NOMO-1 treated with DMSO at 0.1 percent for 48 hours (cell line): ENCODE data around the gene ARID5B.
"Not testable (repeated sequence)": the region's sequence is repeated elsewhere in the genome, so short reads cannot be mapped to it uniquely, and the experiment has no call there.

Source experiments
- DNase-seq: peaks from one replicate; lab custom pipeline; 2025; ENCODE audit not compliant: unreplicated experiment; lab: John Stamatoyannopoulos, UW

ARID5B gene

DNA sequence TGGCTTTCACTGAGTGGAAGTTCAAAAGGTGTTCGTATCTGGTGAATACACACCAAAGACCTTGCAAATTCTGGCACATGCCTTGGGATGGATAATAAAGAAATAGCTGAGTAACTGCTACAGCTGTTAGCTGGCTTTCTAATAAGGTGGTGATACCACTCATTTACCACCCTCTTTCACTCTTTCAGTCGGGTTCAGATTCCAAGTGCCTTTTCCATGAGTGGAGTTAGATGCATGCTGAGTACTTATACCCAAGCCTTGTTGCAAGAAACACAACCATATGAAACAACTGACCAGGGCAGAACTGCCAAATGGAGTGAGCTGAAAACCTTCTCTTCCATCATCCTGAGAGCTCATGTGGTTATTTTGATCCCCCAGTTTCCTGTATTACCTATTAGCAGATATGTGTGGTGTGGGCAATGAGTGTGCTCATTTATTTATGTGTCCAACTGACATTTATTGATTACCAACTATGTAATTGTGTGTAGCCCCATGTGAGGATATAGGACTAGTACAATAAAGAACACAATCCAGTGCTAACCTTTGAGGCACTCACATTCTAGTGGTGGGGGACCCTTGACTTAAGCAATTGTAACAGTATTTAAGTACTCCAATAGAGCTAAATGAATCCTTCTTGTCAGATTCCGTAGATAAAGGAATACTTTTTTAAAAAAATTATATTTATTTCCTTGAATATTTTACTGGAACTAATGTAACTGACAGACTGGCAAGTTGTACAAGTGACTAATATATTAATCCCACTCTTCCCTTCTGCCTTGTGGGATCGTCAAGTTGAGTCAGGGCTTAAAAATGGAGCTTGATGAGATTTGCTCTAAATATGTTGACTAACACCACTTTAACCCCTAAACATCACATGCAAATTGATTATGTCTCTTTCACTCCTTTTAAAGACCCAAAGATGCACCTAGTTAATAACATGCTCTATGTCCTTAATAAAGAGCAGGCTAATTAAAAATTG lies 124.7 kb downstream of the ARID5B start:
- no peak for DNase-seq

DNA sequence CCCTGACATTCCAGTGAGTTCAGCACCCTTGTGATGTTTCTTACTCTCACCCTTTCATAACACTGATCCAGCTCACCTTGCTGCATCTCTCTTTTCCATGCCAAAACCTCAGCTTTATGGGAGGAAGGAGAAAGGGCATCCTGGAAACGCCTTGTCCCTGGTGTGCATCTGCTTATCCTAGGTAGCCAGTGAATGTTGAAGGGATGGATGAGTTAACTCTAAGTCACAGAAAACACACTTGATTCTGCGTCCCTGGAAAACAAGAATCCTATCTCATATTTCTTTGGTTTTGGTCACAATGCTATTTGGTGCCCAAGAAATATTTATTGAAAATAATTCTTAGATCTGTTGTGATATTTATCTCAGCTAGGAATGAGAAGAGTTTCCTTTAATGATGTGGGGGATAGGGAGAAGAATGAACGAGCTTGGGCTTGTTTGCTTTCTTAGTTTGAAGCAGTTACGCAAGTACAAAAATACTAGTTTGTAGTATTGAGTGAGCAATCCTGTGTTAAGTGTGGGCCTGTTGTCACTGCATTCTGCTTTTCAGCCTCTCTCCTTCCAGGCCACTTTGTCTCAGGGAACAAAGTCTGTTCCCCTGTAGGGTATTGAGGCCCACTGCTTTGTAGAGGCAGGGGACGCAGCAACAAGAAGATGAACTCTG lies 126.5 kb downstream of the ARID5B start:
- no peak for DNase-seq

DNA sequence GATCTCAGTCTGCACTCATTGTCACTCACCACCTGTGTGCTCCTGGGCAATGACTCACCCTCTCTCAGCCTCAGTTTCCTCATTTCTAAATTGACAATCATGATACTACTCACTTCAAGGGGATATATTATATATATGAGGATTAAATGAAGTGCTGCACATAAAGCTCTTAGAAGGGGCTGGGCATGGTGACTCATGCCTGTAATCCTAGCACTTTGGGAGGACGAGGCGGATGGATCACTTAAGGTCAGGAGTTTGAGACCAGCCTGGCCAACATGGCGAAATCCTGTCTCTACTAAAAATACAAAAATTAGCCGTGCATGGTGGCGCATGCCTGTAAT lies 127.0 kb downstream of the ARID5B start:
- DNase-seq: not testable (repeated sequence)

DNA sequence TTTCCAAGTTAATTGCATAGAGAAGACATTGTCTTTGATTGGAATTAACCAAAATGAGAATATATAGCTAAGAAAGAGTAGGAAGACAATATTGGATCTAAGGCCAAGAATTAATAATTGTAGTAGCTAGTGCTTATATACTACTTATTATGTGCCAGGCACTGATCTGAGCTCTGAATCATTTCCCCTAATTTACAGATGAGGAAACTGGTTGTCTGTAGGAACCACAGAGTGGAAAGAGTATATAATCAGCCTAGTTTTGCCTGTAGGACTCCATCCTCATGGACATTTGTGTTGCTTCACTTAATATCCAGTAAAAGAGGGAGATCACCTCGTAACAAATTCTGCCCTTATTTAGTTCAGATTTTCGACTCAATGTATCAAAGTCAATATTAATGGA lies 127.9 kb downstream of the ARID5B start:
- peak; percentile 46 for DNase-seq

DNA sequence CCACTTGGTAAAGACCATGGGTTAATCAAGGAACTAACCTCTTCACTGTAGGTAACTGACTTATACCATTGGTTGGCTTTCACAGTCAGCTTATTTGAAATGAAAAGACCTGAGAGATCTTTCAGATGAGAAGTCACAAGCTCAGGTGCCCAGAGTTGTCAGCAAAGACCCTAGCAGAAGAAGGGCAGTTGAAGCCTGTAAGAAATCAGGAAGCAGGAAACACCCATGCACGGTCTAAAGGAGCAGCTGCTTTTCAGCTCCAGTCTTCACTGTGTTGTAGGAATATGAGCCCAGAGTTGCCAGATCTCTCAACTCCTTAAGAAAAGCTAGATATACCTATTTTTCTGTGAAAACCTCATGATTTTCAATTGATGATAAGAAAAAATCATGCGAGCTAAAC lies 130.0 kb downstream of the ARID5B start:
- no peak for DNase-seq

DNA sequence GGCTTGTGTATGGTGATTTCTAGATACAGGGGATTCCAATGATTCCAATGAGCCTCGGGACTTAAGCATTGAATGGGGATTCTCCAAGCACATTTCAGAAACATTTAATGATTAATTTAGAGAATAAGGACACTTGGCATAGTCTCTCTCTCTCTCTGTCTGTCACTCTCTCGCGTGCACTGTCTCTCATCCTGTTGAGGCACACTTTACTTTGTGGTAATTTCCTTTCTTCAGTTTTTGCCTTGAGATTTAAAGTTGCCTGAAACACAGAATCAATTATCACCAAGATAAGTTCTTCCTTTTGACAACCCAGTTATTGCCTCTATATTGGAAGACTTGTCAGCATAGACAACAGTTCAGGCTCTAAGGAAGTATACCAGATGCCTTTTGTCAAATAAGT lies 131.6 kb downstream of the ARID5B start:
- DNase-seq: no peak

DNA sequence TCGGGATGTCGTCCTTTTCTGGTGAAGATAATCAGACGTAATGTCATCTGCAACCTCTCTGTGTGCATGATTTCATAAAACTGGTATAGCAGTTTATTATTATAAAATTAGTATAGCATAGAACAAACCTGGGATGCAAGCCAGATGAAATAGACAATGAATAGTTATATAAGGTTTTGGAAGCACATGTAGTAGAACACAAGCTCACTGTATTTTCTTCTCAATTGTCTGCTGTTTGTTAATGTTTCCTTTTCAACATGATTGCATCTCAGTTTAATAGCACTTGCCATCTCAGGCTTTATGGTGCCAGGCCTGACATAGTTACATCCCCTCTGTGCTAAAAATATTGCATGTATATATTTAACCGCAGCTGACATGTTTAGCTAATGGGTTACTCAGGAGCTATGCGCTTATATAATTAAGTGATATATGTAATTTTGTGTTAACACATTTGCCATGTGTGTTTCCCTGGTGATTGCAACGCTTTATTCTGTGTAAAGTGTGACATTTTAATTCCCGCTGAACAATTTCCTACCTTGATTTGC lies 132.7 kb downstream of the ARID5B start:
- no peak for DNase-seq

DNA sequence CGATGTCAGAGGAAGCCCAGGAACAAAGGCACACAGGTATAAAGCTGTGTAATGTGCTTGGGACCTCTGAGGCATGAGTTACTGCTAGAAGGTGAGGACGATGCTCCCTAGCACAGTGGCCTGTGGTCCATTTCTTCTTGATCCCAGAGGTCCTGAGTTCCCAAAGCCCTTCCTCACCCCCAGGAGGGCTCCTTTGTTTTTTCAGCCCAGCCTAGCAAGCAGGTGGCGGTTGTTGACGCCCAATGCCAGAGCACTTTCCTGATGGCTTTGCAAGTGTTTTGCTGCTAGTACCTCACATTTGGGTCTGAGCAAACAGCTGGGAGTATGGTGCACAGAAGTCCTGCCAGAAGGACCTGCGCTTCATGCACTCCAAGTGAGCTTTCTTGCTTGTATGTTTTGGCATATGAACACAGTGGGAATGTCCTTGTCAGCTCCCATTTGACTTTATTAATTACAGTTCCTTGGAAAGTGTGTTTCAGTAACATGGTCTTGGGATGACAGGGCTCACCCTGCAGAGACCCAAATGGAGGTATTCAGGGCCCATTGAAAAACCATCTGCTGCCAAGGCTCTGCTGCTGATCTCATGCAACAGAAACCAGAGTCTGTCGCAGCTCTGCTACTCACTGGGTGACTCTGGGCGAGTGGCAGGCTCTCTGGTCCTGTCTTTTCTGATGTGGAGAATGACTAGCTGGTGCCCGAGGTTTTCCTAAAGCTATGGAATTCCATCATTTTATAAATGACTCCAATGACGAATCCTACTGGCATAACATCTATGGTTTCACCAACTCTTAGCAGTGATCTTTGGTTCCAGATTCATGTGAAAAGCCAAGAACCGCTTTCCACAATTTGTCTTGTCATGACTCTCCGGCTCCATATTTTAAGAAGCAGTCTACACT lies 134.9 kb downstream of the ARID5B start:
- no peak for DNase-seq

DNA sequence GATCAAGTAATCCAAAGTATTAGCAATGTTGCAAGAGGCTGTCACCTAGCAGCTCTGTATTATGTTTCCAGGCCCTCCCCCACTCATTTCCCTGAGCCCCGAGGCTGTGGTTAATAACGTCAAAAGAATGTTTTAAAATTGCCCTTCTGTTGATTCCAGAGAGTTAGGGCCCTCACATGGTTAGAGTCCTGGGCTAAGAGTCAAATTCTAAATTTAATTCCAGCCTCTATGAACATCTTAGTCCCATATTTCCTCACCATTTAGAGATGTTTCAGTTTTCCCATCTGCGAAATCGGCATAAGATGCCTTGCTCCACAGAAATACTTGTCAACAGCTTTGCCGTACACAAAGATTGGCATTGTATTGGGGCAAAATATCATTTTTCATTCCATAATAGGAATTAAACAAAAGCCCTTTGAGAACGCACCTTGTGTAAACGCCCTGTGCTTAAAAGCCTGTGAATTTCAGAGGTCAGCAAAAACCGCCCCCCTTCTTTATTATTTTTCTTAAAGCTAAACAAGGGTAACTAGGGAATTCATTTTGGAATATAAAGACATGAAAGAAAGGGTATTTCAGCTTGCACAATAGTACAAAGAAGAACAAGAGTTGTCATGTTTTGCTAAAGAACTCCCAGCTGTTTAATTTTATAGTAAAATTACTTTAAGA lies 135.8 kb downstream of the ARID5B start:
- no peak for DNase-seq

DNA sequence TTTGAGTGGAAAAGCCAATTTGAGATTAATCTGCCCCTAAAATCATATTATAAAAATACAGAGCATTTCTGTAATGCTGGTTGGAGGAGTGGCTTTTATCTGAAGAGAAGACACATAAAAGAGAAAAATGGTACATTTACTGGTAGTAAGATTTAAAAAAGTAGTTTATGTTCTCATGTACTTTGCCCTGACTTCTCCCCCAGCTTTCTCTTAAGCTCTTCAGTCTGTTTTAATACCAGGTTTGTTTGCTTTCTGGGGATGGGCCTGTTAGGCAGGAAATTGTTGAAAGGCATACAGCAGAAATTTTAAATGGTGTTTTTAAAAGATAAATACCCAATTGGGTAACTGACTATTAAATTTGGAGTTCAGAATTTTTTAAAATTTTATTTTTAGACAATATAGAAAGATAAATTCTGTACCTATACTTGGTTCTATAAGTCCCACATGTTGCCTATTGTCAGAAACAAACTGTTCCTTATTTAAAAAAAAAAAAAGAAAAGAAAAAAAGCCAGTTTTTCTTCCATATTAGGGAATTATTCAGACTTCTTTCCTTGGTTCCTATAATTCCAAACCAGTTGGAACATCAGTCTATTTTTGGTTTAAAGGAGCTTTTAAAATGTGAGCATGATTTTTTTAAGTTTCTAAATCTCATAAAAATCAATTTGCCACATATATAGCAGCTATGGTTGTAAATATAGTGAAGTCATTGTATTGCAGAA lies 136.6 kb downstream of the ARID5B start:
- DNase-seq: no peak

DNA sequence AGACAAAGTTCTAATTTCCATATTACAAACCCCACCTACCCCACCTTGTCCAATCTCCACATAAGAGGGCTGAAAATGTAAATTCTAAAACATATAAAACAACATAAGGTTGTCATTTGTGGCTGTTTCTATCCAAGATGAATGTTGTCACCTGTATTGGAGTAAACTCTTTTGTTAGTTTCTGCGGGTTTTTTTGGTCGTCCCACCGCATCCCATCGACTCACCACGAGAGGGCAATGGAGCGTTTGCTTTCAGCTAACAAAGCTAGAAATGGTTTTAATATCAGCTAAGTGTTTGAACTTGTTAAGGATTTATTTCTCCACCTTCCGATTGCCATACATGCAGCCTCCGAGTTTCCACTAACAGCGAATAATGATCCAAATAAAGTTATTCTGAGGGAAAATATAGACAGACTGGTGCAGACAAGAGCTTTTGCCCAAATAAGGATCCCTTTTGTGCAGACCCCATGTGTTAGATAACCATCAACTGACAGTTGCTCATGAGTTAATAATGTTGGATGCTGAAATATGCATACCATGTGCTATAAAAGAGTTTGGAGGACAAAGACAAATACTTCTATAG lies 137.2 kb downstream of the ARID5B start:
- DNase-seq: peak; percentile 75

DNA sequence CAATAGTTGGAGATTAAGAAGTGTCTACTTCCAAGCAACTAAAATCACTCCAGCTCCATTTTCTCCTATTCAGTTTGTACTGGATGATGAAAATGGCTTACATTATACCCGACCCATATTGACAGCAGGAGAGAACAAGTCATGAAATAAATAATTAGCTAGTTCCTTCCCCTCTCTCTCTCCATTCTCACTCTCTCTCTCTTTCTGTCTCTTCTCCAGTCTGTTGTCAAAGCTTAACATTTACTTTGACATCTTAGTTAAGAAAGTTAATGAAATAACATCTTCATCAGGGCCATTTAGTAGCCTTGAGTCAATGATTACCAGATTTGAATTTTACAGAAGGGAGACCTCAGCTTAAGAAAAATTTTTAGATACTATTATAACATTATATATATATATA lies 138.5 kb downstream of the ARID5B start:
- DNase-seq: no peak

DNA sequence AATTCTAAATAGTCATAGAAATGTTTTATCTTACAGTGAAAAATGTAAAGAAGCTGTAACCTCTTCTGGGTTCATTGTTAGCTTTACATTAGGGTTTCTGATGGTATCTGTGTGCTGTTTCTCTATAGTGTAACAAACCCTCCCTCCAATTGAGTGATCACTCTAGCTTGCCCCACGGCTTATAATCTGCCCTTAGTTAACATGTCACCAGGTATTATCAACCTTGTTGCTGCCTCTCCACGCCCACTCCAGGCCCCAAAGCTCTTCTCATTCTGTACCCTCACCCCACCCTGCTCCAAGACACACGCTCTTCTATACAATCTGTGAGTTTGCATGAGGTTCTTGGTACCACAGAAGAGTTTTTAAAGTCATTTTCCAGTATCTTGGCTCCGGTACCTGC lies 139.4 kb downstream of the ARID5B start:
- no peak for DNase-seq

DNA sequence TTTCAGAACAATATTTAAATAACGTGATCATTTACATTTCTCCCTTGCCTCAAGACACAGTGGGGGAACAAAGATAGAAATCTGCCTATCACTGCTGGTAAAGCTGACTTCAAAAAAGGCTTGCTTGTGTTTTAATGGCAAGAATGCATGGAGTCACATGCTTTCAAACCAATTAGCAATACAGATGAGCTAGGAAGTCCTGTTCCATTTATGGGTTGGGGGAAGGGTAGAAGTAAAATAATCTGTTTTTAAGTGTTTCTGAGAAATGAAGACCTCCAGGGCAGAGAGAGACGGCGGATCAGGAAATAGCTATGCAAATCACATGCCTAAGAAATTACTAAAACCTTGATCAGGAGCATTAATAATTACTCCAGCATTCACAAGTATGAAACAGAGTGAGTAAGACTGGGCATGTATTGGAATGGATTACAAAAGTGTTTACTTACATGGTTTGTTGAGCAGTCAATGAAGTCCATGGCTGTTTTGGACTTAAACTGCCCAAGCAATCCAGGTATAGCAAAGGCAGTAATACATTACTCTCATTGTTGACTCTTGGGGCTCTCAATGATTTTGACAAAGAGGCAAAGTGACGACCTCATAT lies 142.0 kb downstream of the ARID5B start:
- no peak for DNase-seq

DNA sequence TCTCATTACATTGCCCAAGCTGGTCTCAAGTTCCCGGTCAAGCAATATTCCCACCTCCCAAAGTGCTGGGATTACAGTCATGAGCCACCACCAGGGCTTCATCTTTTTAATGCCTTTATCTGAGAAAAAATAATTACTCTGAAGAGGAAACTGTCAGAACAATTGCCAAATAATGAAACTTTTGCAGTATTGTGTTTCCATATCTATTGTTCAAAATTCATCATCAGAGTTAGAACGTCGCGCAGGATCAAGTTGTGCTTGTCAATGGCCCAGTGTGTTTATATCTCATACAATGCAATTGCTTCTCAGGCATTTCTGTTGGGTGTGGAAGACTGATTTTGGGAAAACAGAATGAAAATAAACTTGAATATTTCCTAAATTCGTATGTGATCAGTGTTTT lies 143.1 kb downstream of the ARID5B start:
- DNase-seq: peak; percentile 19

DNA sequence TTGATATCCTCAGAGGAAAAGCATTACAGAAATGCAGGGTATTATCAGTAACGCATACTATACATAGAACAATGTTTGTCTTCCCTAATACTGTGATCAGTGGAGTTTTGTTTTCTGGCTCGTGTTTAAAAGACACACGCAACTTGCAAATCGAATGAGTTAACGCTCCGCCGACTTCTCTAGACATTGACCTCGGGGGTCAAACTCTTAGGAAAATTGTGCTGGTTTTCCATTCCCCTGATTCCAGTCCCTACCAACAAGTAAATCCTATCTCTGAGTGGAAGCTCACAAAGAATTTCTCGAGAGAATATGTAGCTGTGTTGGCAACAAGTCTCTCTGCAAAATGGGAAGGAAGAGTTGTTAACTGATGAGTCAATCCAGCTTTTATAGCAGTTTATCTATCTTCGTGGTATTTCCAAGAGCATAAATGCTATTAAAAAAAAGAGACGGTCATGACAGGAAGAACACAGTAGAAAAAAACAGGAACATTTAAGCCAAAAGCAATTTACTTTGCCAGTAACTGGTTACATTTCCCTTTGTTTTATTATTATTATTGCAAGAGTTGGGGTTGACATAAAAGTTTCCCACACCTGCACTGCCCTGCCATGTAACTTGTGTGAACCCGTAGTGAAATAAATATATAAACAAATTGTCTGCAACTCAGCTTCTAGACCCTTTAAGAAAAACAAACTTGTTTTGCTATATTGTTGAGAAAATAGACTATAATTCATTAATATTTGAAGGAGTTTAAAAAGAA lies 144.4 kb downstream of the ARID5B start:
- DNase-seq: peak; percentile 75

DNA sequence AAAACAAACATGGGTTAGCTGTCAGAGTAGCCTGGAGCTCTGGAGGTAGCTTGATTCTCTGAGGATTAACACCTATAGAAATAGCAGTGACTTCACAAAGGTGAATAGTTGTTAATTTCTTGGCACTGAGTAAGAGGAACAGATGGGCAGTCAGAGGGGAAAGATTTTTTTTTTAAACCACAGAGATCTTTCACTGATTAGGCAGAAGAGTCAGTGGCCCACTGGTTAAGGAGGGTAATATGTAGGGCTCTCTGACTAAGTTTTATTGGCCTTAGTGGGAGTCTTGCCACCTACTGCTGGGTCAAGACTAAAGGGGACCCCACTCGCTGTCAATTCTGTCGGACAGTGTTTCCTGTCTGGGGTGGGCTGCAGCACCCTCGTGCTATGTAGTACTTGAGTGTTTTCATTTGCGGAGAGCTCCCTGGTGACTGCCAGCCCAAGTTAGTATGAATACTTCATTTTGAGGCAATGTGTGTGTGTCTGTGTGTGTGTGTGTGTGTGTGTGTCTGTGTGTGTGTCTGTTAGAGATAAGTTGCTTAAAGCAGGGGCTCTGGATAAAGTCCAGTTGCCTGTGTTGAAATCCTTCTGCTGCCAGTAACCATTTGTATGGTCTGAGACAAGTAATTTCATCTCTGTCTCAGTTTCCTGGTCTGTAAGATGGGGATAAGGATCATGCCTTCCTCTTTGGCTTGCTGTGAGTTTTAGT lies 145.2 kb downstream of the ARID5B start:
- DNase-seq: peak; percentile 57
